Measurements from ENCODE around the gene FOXB1. TPM values are rescaled to one million over a fixed set of nuclear protein-coding genes. Genes with fewer than 3 reads are reported as not detected.

FOXB1 gene
- total and polyA plus RNA-seq, 9 of the 15 experiments (the other 6 are each of a cell fraction or from before 2014, with no cell fraction given): not detected

DNA sequence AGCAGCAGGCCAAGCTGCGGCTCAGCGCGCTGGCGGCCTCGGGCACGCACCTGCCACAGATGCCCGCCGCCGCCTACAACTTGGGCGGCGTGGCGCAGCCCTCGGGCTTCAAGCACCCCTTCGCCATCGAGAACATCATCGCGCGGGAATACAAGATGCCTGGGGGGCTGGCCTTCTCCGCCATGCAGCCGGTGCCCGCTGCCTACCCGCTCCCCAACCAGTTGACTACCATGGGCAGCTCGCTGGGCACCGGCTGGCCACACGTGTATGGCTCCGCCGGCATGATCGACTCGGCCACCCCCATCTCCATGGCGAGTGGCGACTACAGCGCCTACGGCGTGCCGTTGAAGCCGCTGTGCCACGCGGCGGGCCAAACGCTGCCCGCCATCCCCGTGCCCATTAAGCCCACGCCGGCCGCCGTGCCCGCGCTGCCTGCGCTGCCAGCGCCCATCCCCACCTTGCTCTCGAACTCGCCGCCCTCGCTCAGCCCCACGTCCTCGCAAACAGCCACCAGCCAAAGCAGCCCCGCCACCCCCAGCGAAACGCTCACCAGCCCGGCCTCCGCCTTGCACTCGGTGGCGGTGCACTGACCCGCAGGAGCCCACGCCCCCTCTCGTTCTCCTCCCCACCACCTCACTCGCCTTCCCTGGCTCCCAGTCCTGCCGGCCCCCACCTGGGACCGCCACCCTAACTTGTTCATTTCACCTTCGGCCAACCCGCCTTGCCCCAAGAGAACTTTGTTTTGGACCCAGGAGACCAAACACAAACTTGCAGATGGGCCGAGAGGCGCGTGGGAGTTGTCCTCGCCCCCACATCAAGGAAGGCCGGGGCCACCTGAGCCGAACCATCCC is 1.5 kb downstream of the FOXB1 start:
- H3K4me3 ChIP-seq: no peak overlapping the region
- peak overlapping the region; percentile 51; the same call in 1 of the 2 replicates for H2AFZ ChIP-seq (ENCODE audit: low read depth, low read length)
- ATAC-seq (no peak; the same call in 2 of the 3 replicates), DNase-seq (ENCODE audit: extremely low read depth in 1 of 4, low spot score in 3 of 4) (no peak), FAIRE-seq (no peak)
- H3K36me3 ChIP-seq (ENCODE audit: control insufficient read depth, insufficient read depth, low read length): no peaks in the 10 kb centered on the region
- peaks cover 11 to 32% of the 10 kb centered on the region in 2 experiments; a peak in 4 of 5 replicates for H3K27me3 ChIP-seq (ENCODE audit: control insufficient read depth in 2 of 2, insufficient read depth in 2 of 2, low read length in 2 of 2)
- peaks cover 0 to 12% of the 10 kb centered on the region in 2 experiments; a peak in 2 of 5 replicates for H3K4me1 ChIP-seq (replicated peaks in 1 of 2; ENCODE audit: control insufficient read depth in 2 of 2, insufficient read depth in 2 of 2, low read length in 2 of 2)
- no peaks in the 10 kb centered on the region for H3K9me3 ChIP-seq (replicated peaks; ENCODE audit: control insufficient read depth, insufficient read depth, low read depth, low read length)
- H3K79me2 ChIP-seq (ENCODE audit: control insufficient read depth, insufficient read depth, low read length): no peaks in the 10 kb centered on the region
- POLR2A ChIA-PET: no interaction called here
- H3K27ac ChIP-seq (ENCODE audit: extremely low read depth, low read depth, low read length): no peak overlapping the region
- TF ChIP-seq OTX1 (CRISPR knock-in tag; IDR thresholded peaks at IDR 0.05) (peak; percentile 46; the same call in 1 of the 2 replicates), ZBTB9 (CRISPR knock-in tag; IDR thresholded peaks at IDR 0.05) (peak; percentile 47; the same call in 1 of the 2 replicates), MEIS2 (IDR thresholded peaks at IDR 0.05; ENCODE audit: partially characterized antibody) (no peak)
- no TSS peak for BruUV-seq (replicated peaks)
- H3K9ac ChIP-seq (ENCODE audit: insufficient read depth in 1 of 2, low read depth in 2 of 2, low read length in 2 of 2): no peak overlapping the region
- no peaks in the 10 kb centered on the region for H3K9me1 ChIP-seq (ENCODE audit: control insufficient read depth, insufficient read depth, low read length)
- in situ Hi-C loops (cut with MboI) (no loop called here), intact Hi-C loops (cut with micrococcal nuclease) (no loop called here)
- CTCF ChIA-PET (ENCODE audit: low intra/inter-chr PET ratio): no interaction called here
- H4K20me1 ChIP-seq (replicated peaks; ENCODE audit: control insufficient read depth, insufficient read depth, low read length): no peaks in the 10 kb centered on the region
- H3K4me2 ChIP-seq (ENCODE audit: insufficient read depth, low read length): no peak overlapping the region
- WGBS (ENCODE audit: insufficient coverage, low coverage, missing lambda C conversion rate): 40% methylated on average over 61 of the region's 77 CpGs
